Cardiac septum (tissue), 1 donor: ENCODE measurements around the gene EDC3. TPM values are rescaled to one million over a fixed set of nuclear protein-coding genes. Genes with fewer than 3 reads are reported as not detected.
A peak's percentile ranks its signal among the peaks of the same experiment; 100 is the strongest.
"Not testable (repeated sequence)": the region's sequence is repeated elsewhere in the genome, so short reads cannot be mapped to it uniquely, and the experiment has no call there.

Experiments used
- DNase-seq: peaks from one replicate; pipeline ENCODE4 v3.0.0-alpha.2; 2020; ENCODE audit warnings: low spot score
- intact Hi-C: fragments of 100-400 bp; cut with DNase I; formaldehyde crosslinking; loops from one replicate; pipeline ENCODE4 v1.14.0; 2022
- long read RNA-seq: library from polyadenylated mRNA; unstranded; transcript quantifications from one replicate; pipeline ENCODE4 v2.0.0, GENCODE V29; 2021
- total RNA-seq: library from RNA; stranded (reverse); fragmentation: NEBNext Ultra II Directional; extraction: Animal tissue kit (Norgen Biotek cat#: 25700); gene quantifications from one replicate; pipeline ENCODE4 v1.2.1, GENCODE V29; 2021
- donor health status: DM: no; HTN: no; CAD: no.

The EDC3 gene
- 17.8 TPM for total RNA-seq
- long read RNA-seq, transcript EDC3-201 (7 exons, 3,763 nt), result major isoform, 10 of 30 reads
- long read RNA-seq, partial matches to known transcripts, result 6 of 30 reads
- long read RNA-seq, other reads (novel, unspliced or antisense), result 8 of 30 reads

- DNase-seq, result peak; percentile 90
Measured at GRCh38 chr15:74695597-74696397, at the start of gene EDC3. TSS of gene EDC3 (minus strand) at chr15:74696024. CDS start at chr15:74675124, 20,900 bp downstream.

GRCh38 chr15:74742422-74742821 lies 46.6 kb upstream of the EDC3 start:
- no peak for DNase-seq
- intact Hi-C loops, result no loop called here

More at GRCh38 chr15:74695597-74696397, at the start of gene EDC3:
- intact Hi-C loops, result no loop called here

GRCh38 chr15:74738239-74738638 lies 42.4 kb upstream of the EDC3 start:
- intact Hi-C loops, result not testable (repeated sequence)
- DNase-seq, result peak; percentile 26

GRCh38 chr15:74735305-74735704 lies 39.5 kb upstream of the EDC3 start:
- intact Hi-C loops, result no loop called here

GRCh38 chr15:74733269-74733668 lies 37.4 kb upstream of the EDC3 start:
- DNase-seq, result no peak
- intact Hi-C loops, result no loop called here

More at GRCh38 chr15:74735305-74735704, 39.5 kb upstream of the EDC3 start:
- no peak for DNase-seq

GRCh38 chr15:74732846-74733245 lies 37.0 kb upstream of the EDC3 start:
- no peak for DNase-seq
- intact Hi-C loops, result no loop called here

GRCh38 chr15:74730619-74731316 lies 34.9 kb upstream of the EDC3 start:
- no peak for DNase-seq
- intact Hi-C loops, result no loop called here

GRCh38 chr15:74729372-74729771 lies 33.5 kb upstream of the EDC3 start:
- DNase-seq, intact Hi-C loops: not testable (repeated sequence)

GRCh38 chr15:74728699-74729098 lies 32.9 kb upstream of the EDC3 start:
- DNase-seq, intact Hi-C loops: not testable (repeated sequence)

- intact Hi-C loops, result no loop called here
- no peak for DNase-seq
Measured at GRCh38 chr15:74727727-74728126, 31.9 kb upstream of the EDC3 start.

GRCh38 chr15:74726774-74727164 lies 30.9 kb upstream of the EDC3 start:
- intact Hi-C loops, result no loop called here
- DNase-seq, result no peak

- intact Hi-C loops, result no loop called here
- DNase-seq, result no peak
Measured at GRCh38 chr15:74725845-74726773, 30.3 kb upstream of the EDC3 start.

- DNase-seq, result no peak
- intact Hi-C loops, result no loop called here
Measured at GRCh38 chr15:74725225-74725774, 29.5 kb upstream of the EDC3 start, which contains the start of gene CYP1A1. TSS of gene CYP1A1 (minus strand) at chr15:74725528. CDS start at chr15:74723097, 2,431 bp downstream.

- DNase-seq, result no peak
- intact Hi-C loops, result no loop called here
Measured at GRCh38 chr15:74724570-74725224, 28.9 kb upstream of the EDC3 start.

GRCh38 chr15:74723754-74724334 lies 28.0 kb upstream of the EDC3 start:
- no peak for DNase-seq
- intact Hi-C loops, result no loop called here

- DNase-seq, result no peak
- intact Hi-C loops, result no loop called here
Measured at GRCh38 chr15:74723187-74723586, 27.4 kb upstream of the EDC3 start.

GRCh38 chr15:74722591-74722990 lies 26.8 kb upstream of the EDC3 start:
- intact Hi-C loops, result no loop called here
- no peak for DNase-seq

- intact Hi-C loops, result no loop called here
- DNase-seq, result no peak
Measured at GRCh38 chr15:74716651-74717050, 20.8 kb upstream of the EDC3 start.
